Measurements from ENCODE around the gene ASTN2.

GRCh38 chr9:117073071-117073470 is 341.8 kb downstream of the ASTN2 start:
- TF ChIP-seq CTCF (IDR thresholded peaks at IDR 0.05 in 2 of 3, conservative IDR thresholded peaks at IDR 0.05 in 1 of 3; ENCODE audit: control insufficient read depth in 2 of 3, extremely low read depth in 1 of 3, insufficient read depth in 1 of 3, low read depth in 3 of 3, low read length in 3 of 3) (no peak), HDGF (IDR thresholded peaks at IDR 0.05) (no peak)
